K562 (cell line): ENCODE measurements around the gene DDX41. TPM values are rescaled to one million over a fixed set of nuclear protein-coding genes. Genes with fewer than 3 reads are reported as not detected.

Source experiments
- ATAC-seq: fragments of 200-7000 bp; cut with Tn5 transposase; 3 replicates; pipeline ENCODE4 v1.9.1; 2020; ENCODE audit warnings: moderate library complexity
- BruUV-seq: library from RNA; stranded (reverse); fragments of 400-500 nt; replicated peaks from 2 replicates; lab custom pipeline; 2021; lab: Mats Ljungman, UMichigan
- CTCF ChIA-PET: fragments of 300-600 bp; formaldehyde crosslinking; extraction: SDS; loops from one replicate; lab custom pipeline; 2021; ENCODE audit warnings: low intra/inter-chr PET ratio; lab: Yijun Ruan, JAX
- POLR2A ChIA-PET: fragments of 300-600, 350-650 bp; sonication (Branson Sonifier 250); formaldehyde crosslinking; extraction: SDS; loops from one replicate; lab custom pipeline; 2021; ENCODE audit warnings: antibody characterized with exemption, inconsistent platforms; lab: Yijun Ruan, JAX
- DNase-seq, 4 experiments: peaks; one replicate each; pipeline versions ENCODE4 v3.0.0 to v3.0.0-alpha.2; 2011 to 2018; ENCODE audit warnings: low spot score in 3 of 4, mixed read lengths in 3 of 4; ENCODE audit errors: extremely low read depth in 1 of 4
- FAIRE-seq: peaks from 2 replicates; lab custom pipeline; 2011; peaks lifted over from hg19 to GRCh38; lab: Jason Lieb, UNC
- H2AFZ ChIP-seq: 2 replicates; pipeline ENCODE4 v1.6.0; 2011; ENCODE audit warnings: low read depth, low read length, control low read depth, inconsistent platforms
- H3K27ac ChIP-seq: fragments of 200-600 bp; 3 replicates; pipeline ENCODE4 v1.8.0; 2011; ENCODE audit warnings: low read depth, mild to moderate bottlenecking, control low read depth, inconsistent platforms, low read length, moderate library complexity, mixed read lengths; ENCODE audit errors: extremely low read depth
- H3K27me3 ChIP-seq, 2 experiments: fragments of 300-600 bp in 1 of 2; 2 replicates in 1 of 2; 3 replicates in 1 of 2; pipeline versions ENCODE4 v1.6.0 to v1.8.0; 2011; ENCODE audit warnings: inconsistent platforms in 2 of 2, low read length in 2 of 2, mild to moderate bottlenecking in 1 of 2, mixed read lengths in 1 of 2, moderate library complexity in 1 of 2; ENCODE audit not compliant: control insufficient read depth in 2 of 2, insufficient read depth in 2 of 2
- H3K36me3 ChIP-seq: fragments of 300-600 bp; 3 replicates; pipeline ENCODE4 v1.8.0; 2011; ENCODE audit warnings: mild to moderate bottlenecking, low read length, inconsistent platforms; ENCODE audit not compliant: control insufficient read depth, insufficient read depth
- H3K4me1 ChIP-seq, 2 experiments: fragments of 200-600 bp in 1 of 2; replicated peaks in 1 of 2; 2 replicates in 1 of 2; 3 replicates in 1 of 2; pipeline versions ENCODE4 v1.5.1 to v1.8.0; 2011; ENCODE audit warnings: inconsistent platforms in 2 of 2, low read length in 2 of 2, mild to moderate bottlenecking in 1 of 2, mixed read lengths in 1 of 2, moderate library complexity in 1 of 2; ENCODE audit not compliant: control insufficient read depth in 2 of 2, insufficient read depth in 2 of 2
- H3K4me2 ChIP-seq: 2 replicates; pipeline ENCODE4 v1.6.1; 2011; ENCODE audit warnings: low read length, control low read depth, inconsistent platforms, mixed read lengths; ENCODE audit not compliant: insufficient read depth
- H3K4me3 ChIP-seq: fragments of 200-600 bp; sonication (generic), shearing (Covaris generic); 2 replicates; pipeline ENCODE4 v1.5.1; 2016; ENCODE audit warnings: control low read depth, inconsistent platforms
- H3K79me2 ChIP-seq: fragments of 200-600 bp; 3 replicates; pipeline ENCODE4 v1.8.0; 2011; ENCODE audit warnings: low read length, inconsistent platforms; ENCODE audit not compliant: control insufficient read depth, insufficient read depth
- H3K9ac ChIP-seq, 2 experiments: 2 replicates each; pipeline versions ENCODE4 v1.6.0 to v1.6.1; 2011; ENCODE audit warnings: low read depth in 2 of 2, low read length in 2 of 2, control low read depth in 1 of 2, inconsistent platforms in 1 of 2, mild to moderate bottlenecking in 1 of 2, mixed read lengths in 1 of 2; ENCODE audit not compliant: insufficient read depth in 1 of 2
- H3K9me1 ChIP-seq: one replicate; pipeline ENCODE4 v1.6.0; 2011; ENCODE audit warnings: inconsistent platforms, mild to moderate bottlenecking, low read length, moderate library complexity; ENCODE audit not compliant: control insufficient read depth, insufficient read depth
- H3K9me3 ChIP-seq: replicated peaks from 2 replicates; pipeline ENCODE4 v1.5.1; 2011; ENCODE audit warnings: low read depth, low read length, inconsistent platforms; ENCODE audit not compliant: control insufficient read depth, insufficient read depth
- H4K20me1 ChIP-seq: replicated peaks from 2 replicates; pipeline ENCODE4 v1.6.1; 2011; ENCODE audit warnings: low read length, inconsistent platforms, mixed read lengths; ENCODE audit not compliant: control insufficient read depth, insufficient read depth
- BRD9 ChIP-seq: fragments of 450-650 bp; IDR thresholded peaks from 2 replicates; pipeline ENCODE4 v1.6.1; 2018; ENCODE audit warnings: low read depth; ENCODE audit not compliant: partially characterized antibody
- CAMTA2 ChIP-seq: fragments of 250-450 bp; sonication (Bioruptor Pico); conservative IDR thresholded peaks from 2 replicates; pipeline ENCODE4 v1.5.1; 2022
- CCAR2 ChIP-seq: fragments of 200-400 bp; formaldehyde crosslinking; IDR thresholded peaks from 2 replicates; pipeline ENCODE4 v1.6.1; 2017; ENCODE audit warnings: mild to moderate bottlenecking, low read depth, low read length
- HNRNPUL1 ChIP-seq: fragments of 200-400 bp; formaldehyde crosslinking; IDR thresholded peaks from 2 replicates; pipeline ENCODE4 v1.6.1; 2017; ENCODE audit warnings: low read length
- POLR2G ChIP-seq: fragments of 200-400 bp; formaldehyde crosslinking; IDR thresholded peaks from 2 replicates; pipeline ENCODE4 v1.6.1; 2017; ENCODE audit warnings: low read depth, mild to moderate bottlenecking, antibody characterized with exemption, low read length, moderate library complexity
- RBM25 ChIP-seq: fragments of 200-400 bp; formaldehyde crosslinking; IDR thresholded peaks from 2 replicates; pipeline ENCODE4 v1.6.1; 2018; ENCODE audit warnings: low read length, low read depth, moderate library complexity; ENCODE audit not compliant: severe bottlenecking
- TEAD4 ChIP-seq, 2 experiments: sonication (generic) in 1 of 2; formaldehyde crosslinking in 1 of 2; IDR thresholded peaks; 2 replicates each; pipeline versions ENCODE4 v1.6.1 to v1.8.0; 2012 to 2022; ENCODE audit warnings: borderline replicate concordance in 1 of 2, inconsistent platforms in 1 of 2, low read length in 1 of 2, mild to moderate bottlenecking in 1 of 2, missing genetic modification reagents in 1 of 2
- ZNF12 ChIP-seq: sonication (generic); formaldehyde crosslinking; IDR thresholded peaks from 2 replicates; pipeline ENCODE4 v1.4.0; 2020; ENCODE audit warnings: mild to moderate bottlenecking, missing genetic modification reagents
- ZNF146 ChIP-seq: IDR thresholded peaks from one replicate; pipeline ENCODE4 v1.6.1; 2018; ENCODE audit warnings: missing compliant biosample characterization; ENCODE audit not compliant: unreplicated experiment
- ZNF354B ChIP-seq: fragments of 250-450 bp; sonication (Bioruptor Pico); IDR thresholded peaks from 2 replicates; pipeline ENCODE4 v1.4.0; 2020
- ZNF444 ChIP-seq: fragments of 250-450 bp; sonication (Bioruptor Pico); IDR thresholded peaks from 2 replicates; pipeline ENCODE4 v1.4.0; 2020; ENCODE audit warnings: mild to moderate bottlenecking, moderate library complexity
- WGBS: fragments of 100-300 bp; shearing (Covaris generic); methylation state at CpG from one replicate; pipeline ENCODE4 v1.1.6; 2016; ENCODE audit warnings: low coverage, mixed read lengths; ENCODE audit not compliant: insufficient coverage; ENCODE audit errors: missing lambda C conversion rate; 5-methylcytosine and 5-hydroxymethylcytosine counted together
- in situ Hi-C: fragments of 300-500 bp; cut with MboI; formaldehyde crosslinking; loops from 4 replicates; pipeline ENCODE4 v1.15.0; 2018; ENCODE audit warnings: inconsistent platforms, mixed read lengths
- intact Hi-C: fragments of 100-400 bp; cut with micrococcal nuclease; formaldehyde crosslinking; loops from 2 replicates; pipeline ENCODE4 v1.14.2; 2022
- polyA plus RNA-seq, 8 experiments: library from polyadenylated mRNA; depleted of rRNA in 4 of 8; stranded (reverse) in 5 of 8; unstranded in 3 of 8; fragments of >200 nt; fragmentation: Nextera tagmentation in 2 of 8; fragmentation: Illumina TruSeq in 1 of 8; extraction: Ambion mirVana in 2 of 8; extraction: Trizol in 1 of 8; gene quantifications; 2 replicates each; pipeline versions ENCODE4 v1.2.1 to v1.2.3, GENCODE V29; 2011 to 2014; ENCODE audit warnings: inconsistent platforms in 1 of 8, missing spikeins in 1 of 8
- total RNA-seq, 7 experiments: library from RNA; depleted of rRNA in 6 of 7; stranded (reverse); fragments of >200 nt in 6 of 7; fragmentation: Illumina TruSeq in 2 of 7; extraction: Trizol in 2 of 7; gene quantifications; 2 replicates each; pipeline versions ENCODE4 v1.2.1 to v1.2.3, GENCODE V29; 2011 to 2021; ENCODE audit warnings: low replicate concordance in 1 of 7

Gene DDX41
- total and polyA plus RNA-seq, 9 of the 15 experiments (the other 6 are each of a cell fraction or from before 2014, with no cell fraction given): 38.2 to 284 (median 116) TPM

DNA sequence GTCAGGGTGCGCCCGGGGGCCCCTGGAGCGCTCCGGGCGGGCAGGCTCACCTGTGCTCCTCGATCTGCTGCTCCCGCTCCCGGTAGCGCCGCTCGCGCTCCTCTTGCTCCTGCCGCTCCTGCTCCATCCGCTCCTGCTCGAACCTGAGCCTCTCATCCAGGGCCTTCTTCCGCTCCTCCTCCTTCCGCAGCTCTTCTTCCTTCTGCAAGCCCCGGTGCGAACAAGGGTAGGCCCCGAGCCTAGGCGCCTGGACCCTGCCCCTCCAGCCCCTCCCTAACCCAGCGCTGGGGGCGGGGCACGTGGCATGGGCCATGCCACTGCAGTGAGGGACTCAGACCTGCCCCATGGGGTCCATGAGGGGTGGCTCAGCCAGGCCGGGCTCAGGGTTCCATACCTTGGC lies 49.9 kb downstream of the DDX41 start:
- no TSS peak for BruUV-seq
- Histone ChIP-seq H3K9ac (no peak overlapping the region), H3K9me3 (peaks cover 4% of the 10 kb centered on the region), H4K20me1 (no peaks in the 10 kb centered on the region; the same call in none of the 2 replicates), H3K4me3 (no peak overlapping the region), H3K27me3 (no peaks in the 10 kb centered on the region), H3K9me1 (no peaks in the 10 kb centered on the region), H3K4me1 (peaks cover 8 to 40% of the 10 kb centered on the region in 2 experiments), H3K79me2 (peaks cover 25% of the 10 kb centered on the region), H3K27ac (no peak overlapping the region), H3K36me3 (peaks cover 64% of the 10 kb centered on the region; the same call in 2 of the 3 replicates), H2AFZ (no peak overlapping the region), H3K4me2 (no peak overlapping the region)
- POLR2A ChIA-PET: interaction anchor here (0.6 to 0.7 kb wide), 2 partner anchors 9 to 11 kb away, joined by 3 read pairs; no protein-coding TSS in a partner anchor
- peak; percentile 28; the same call in 1 of the 2 replicates for TF ChIP-seq POLR2G
- TF ChIP-seq ZNF354B (CRISPR knock-in tag): no peak
- FAIRE-seq (no peak), ATAC-seq (no peak), DNase-seq (no peak)
- WGBS: 95% methylated on average over 13 of the region's 25 CpGs
- intact Hi-C loops: no loop called here
- CTCF ChIA-PET: no interaction called here
- in situ Hi-C loops: no loop called here

DNA sequence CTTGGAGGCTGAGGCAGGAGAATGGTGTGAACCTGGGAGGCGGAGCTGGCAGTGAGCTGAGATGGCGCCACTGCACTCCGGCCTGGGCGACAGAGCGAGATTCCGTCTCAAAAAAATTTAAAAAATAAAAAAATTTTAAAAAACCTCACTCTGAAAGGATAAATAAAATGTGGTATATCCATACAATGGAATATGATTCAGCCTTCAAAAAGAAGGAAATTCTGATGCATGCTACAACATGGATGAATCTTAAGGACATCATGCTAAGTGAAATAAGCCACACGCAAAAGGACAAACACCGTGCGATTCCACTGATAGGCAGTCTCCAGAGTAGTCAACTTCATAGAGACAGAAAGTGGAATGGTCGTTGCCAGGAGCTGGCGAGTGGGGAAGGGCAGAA lies 51.7 kb downstream of the DDX41 start:
- ATAC-seq (no peak), DNase-seq (no peak), FAIRE-seq (no peak)
- Histone ChIP-seq H3K36me3 (peaks cover 60% of the 10 kb centered on the region; the same call in 2 of the 3 replicates), H3K9me3 (peaks cover 4% of the 10 kb centered on the region), H3K27ac (no peak overlapping the region), H3K9ac (no peak overlapping the region), H3K79me2 (peaks cover 8% of the 10 kb centered on the region), H2AFZ (no peak overlapping the region), H3K4me2 (no peak overlapping the region), H3K27me3 (no peaks in the 10 kb centered on the region), H4K20me1 (no peaks in the 10 kb centered on the region; the same call in none of the 2 replicates), H3K4me1 (peaks cover 8 to 32% of the 10 kb centered on the region in 2 experiments), H3K9me1 (no peaks in the 10 kb centered on the region), H3K4me3 (no peak overlapping the region)
- in situ Hi-C loops: no loop called here
- POLR2A ChIA-PET: interaction anchor here (0.7 kb wide), 1 partner anchor 10 kb away, joined by 3 read pairs; no protein-coding TSS in a partner anchor
- CTCF ChIA-PET: no interaction called here
- no TSS peak for BruUV-seq
- WGBS: 94% methylated on average over 11 of the region's 11 CpGs
- intact Hi-C loops: no loop called here
- peak; percentile 84 for TF ChIP-seq ZNF146 (CRISPR knock-in tag)
- no peak for TF ChIP-seq CAMTA2 (CRISPR knock-in tag)
- no peak for TF ChIP-seq BRD9
- peak; percentile 59 for TF ChIP-seq RBM25
- no peak for TF ChIP-seq ZNF444 (CRISPR knock-in tag)
- no peak for TF ChIP-seq HNRNPUL1
- no peak for TF ChIP-seq ZNF12
- no peak for TF ChIP-seq CCAR2
- no peak for TF ChIP-seq TEAD4 (IDR thresholded peaks at IDR 0.05; ENCODE audit: low read length)
- TF ChIP-seq TEAD4 (CRISPR knock-in tag; IDR thresholded peaks at IDR 0.05; ENCODE audit: borderline replicate concordance): no peak
